Stimulated activated CD4-positive, alpha-beta T cell treated with anti-CD3 and anti-CD28 coated beads, Interleukin-1b, Interleukin-23, amount 100 ng/mL, for 48 hours (primary cell): ENCODE measurements around the gene RDM1.

Source experiments
- DNase-seq: peaks from one replicate; pipeline ENCODE4 v3.0.0-alpha.2; 2020

Gene RDM1

GRCh38 chr17:35931794-35932425 lies 1.3 kb upstream of the RDM1 start:
- DNase-seq: no peak

- no peak for DNase-seq
These were observed 2.9 kb downstream of the RDM1 start for GRCh38 chr17:35927714-35928113.

- DNase-seq: no peak
These were observed 6.9 kb downstream of the RDM1 start for GRCh38 chr17:35923609-35924114.

GRCh38 chr17:35920229-35920628 lies 10.3 kb downstream of the RDM1 start:
- DNase-seq: no peak

- DNase-seq: no peak
These were observed 11.9 kb downstream of the RDM1 start for GRCh38 chr17:35918665-35919064.

- no peak for DNase-seq
These were observed 12.9 kb downstream of the RDM1 start for GRCh38 chr17:35917519-35918213.

- DNase-seq: no peak
These were observed 15.2 kb downstream of the RDM1 start for GRCh38 chr17:35915153-35915964.

GRCh38 chr17:35914354-35914753 lies 16.2 kb downstream of the RDM1 start:
- no peak for DNase-seq

GRCh38 chr17:35913609-35914008 lies 17.0 kb downstream of the RDM1 start:
- no peak for DNase-seq

- no peak for DNase-seq
These were observed 17.6 kb downstream of the RDM1 start for GRCh38 chr17:35912942-35913341.

GRCh38 chr17:35912339-35912912 lies 18.1 kb downstream of the RDM1 start:
- DNase-seq: no peak

GRCh38 chr17:35909408-35909807 lies 21.2 kb downstream of the RDM1 start:
- no peak for DNase-seq

- DNase-seq: no peak
These were observed 22.9 kb downstream of the RDM1 start for GRCh38 chr17:35907691-35908090.

GRCh38 chr17:35906926-35907637 lies 23.5 kb downstream of the RDM1 start:
- no peak for DNase-seq

- DNase-seq: no peak
These were observed 24.2 kb downstream of the RDM1 start for GRCh38 chr17:35906191-35906925.

GRCh38 chr17:35903451-35903850 lies 27.1 kb downstream of the RDM1 start:
- no peak for DNase-seq

- DNase-seq: no peak
These were observed 28.9 kb downstream of the RDM1 start for GRCh38 chr17:35901631-35902175.

GRCh38 chr17:35900708-35901480 lies 29.7 kb downstream of the RDM1 start:
- no peak for DNase-seq

- DNase-seq: no peak
These were observed 30.3 kb downstream of the RDM1 start for GRCh38 chr17:35900280-35900679.

GRCh38 chr17:35898283-35899070 lies 32.1 kb downstream of the RDM1 start:
- DNase-seq: peak; percentile 49
